ENCODE data around the gene GNPAT. TPM values are rescaled to one million over a fixed set of nuclear protein-coding genes. Genes with fewer than 3 reads are reported as not detected.

Gene GNPAT
- total and polyA plus RNA-seq, 2 of the 8 experiments (the other 6 are each of a cell fraction or from before 2014, with no cell fraction given) = 22.9 to 47.4 TPM

DNA sequence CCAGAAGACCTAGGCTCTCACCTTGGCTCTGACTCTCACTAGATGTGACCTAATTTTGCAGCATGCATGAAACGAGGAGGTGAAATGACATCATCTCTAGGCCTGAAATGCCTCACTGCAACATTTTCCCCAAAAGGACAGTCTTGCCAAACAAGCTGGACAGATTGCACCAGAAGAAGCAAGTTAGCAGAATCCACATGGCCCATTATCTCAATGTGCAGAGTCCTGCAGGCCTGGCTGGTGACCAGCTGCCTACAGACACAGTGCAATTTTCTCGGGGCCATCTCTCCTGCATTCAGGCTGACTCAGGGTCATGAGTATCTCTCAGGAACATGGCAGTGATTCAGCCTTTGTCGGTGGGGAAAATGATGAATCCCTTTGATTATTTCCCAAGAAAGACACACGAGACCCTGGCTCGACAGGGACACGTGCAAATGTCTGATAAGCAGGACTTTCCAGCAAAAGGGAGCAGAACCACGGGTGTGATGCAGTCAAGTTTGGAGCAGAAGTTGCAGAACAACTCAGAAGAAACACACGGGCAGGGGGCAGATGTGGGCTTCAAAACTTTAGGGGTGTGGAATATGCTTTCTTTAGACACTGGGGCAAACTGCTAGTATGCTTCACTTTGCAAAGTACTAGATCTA is 40.5 kb upstream of the GNPAT start (continued):
- TF ChIP-seq CHD7 (IDR thresholded peaks at IDR 0.05; ENCODE audit: insufficient replicate concordance, low read length) = no peak
- no peak for TF ChIP-seq RAD21 (IDR thresholded peaks at IDR 0.05 in 1 of 2, conservative IDR thresholded peaks at IDR 0.05 in 1 of 2; ENCODE audit: low read depth in 2 of 2, low read length in 2 of 2)
- no peak for TF ChIP-seq EGR1 (IDR thresholded peaks at IDR 0.05; ENCODE audit: borderline replicate concordance, low read depth, low read length)
